ENCODE results near the gene ZNF569.
"Not testable (repeated sequence)": the region's sequence is repeated elsewhere in the genome, so short reads cannot be mapped to it uniquely, and the experiment has no call there.

The ZNF569 gene

GRCh38 chr19:37466798-37467607, at the start of gene ZNF569:
ZNF569 (minus strand) TSS chr19:37467444; CDS start chr19:37444921, 22,523 bp downstream.
- peak; percentile 55 for DNase-seq

GRCh38 chr19:37513397-37513796, 46.2 kb upstream of the ZNF569 start:
- no peak for DNase-seq

GRCh38 chr19:37511821-37512220, 44.6 kb upstream of the ZNF569 start:
- no peak for DNase-seq

- no peak for DNase-seq
Measured at GRCh38 chr19:37511186-37511585, 43.9 kb upstream of the ZNF569 start.

- DNase-seq = no peak
Measured at GRCh38 chr19:37507167-37507464, 39.9 kb upstream of the ZNF569 start.

GRCh38 chr19:37506387-37507166, 39.3 kb upstream of the ZNF569 start, which contains the start of gene ZNF793:
ZNF793 (plus strand) TSS chr19:37506939; CDS start chr19:37523440, 16,501 bp downstream.
- no peak for DNase-seq

GRCh38 chr19:37505958-37506386, 38.7 kb upstream of the ZNF569 start:
- DNase-seq = no peak

- DNase-seq = no peak
Measured at GRCh38 chr19:37492213-37492612, 25.0 kb upstream of the ZNF569 start.

- DNase-seq = no peak
Measured at GRCh38 chr19:37484406-37485168, 17.3 kb upstream of the ZNF569 start.

GRCh38 chr19:37472165-37472564, 4.9 kb upstream of the ZNF569 start:
- no peak for DNase-seq

- no peak for DNase-seq
Measured at GRCh38 chr19:37470216-37470615, 3.0 kb upstream of the ZNF569 start.

- no peak for DNase-seq
Measured at GRCh38 chr19:37468961-37469777, 1.9 kb upstream of the ZNF569 start, which contains the start of gene ZNF570. ZNF570 (plus strand) TSS chr19:37469356; CDS start chr19:37470355, 999 bp downstream.

GRCh38 chr19:37467608-37468090, 405 bp upstream of the ZNF569 start:
- DNase-seq = no peak

GRCh38 chr19:37466277-37466797, 907 bp downstream of the ZNF569 start:
- no peak for DNase-seq

GRCh38 chr19:37452500-37453245, 14.6 kb downstream of the ZNF569 start:
- DNase-seq = no peak

- no peak for DNase-seq
Measured at GRCh38 chr19:37413313-37414084, 53.7 kb downstream of the ZNF569 start.

GRCh38 chr19:37412700-37413099, 54.5 kb downstream of the ZNF569 start:
- DNase-seq = no peak

GRCh38 chr19:37406140-37406846, 61.0 kb downstream of the ZNF569 start:
- DNase-seq = not testable (repeated sequence)

GRCh38 chr19:37403403-37403802, 63.8 kb downstream of the ZNF569 start:
- no peak for DNase-seq

- DNase-seq = no peak
Measured at GRCh38 chr19:37401078-37401477, 66.2 kb downstream of the ZNF569 start.
